Gastroesophageal sphincter (tissue), 4 donors: Measurements from ENCODE around the gene CREBRF. TPM values are rescaled to one million over a fixed set of nuclear protein-coding genes. Genes with fewer than 3 reads are reported as not detected.
"Not testable (repeated sequence)": the region's sequence is repeated elsewhere in the genome, so short reads cannot be mapped to it uniquely, and the experiment has no call there.

ENCODE experiments used
- ATAC-seq: fragments of 150-250 bp; one replicate; pipeline ENCODE4 v1.9.1; 2016; ENCODE audit warnings: mild to moderate bottlenecking, moderate library complexity
- H3K27ac ChIP-seq, 4 donors: fragments of 200-600 bp; sonication (generic) in 3 of 4; 1 replicate in 3 of 4; 2 replicates in 1 of 4; pipeline ENCODE4 v1.5.1; 2016 to 2019
- H3K27me3 ChIP-seq: fragments of 200-600 bp; sonication (generic); one replicate; pipeline ENCODE4 v1.5.1; 2019
- H3K36me3 ChIP-seq, 2 donors: fragments of 200-600 bp; sonication (generic); one replicate each; pipeline ENCODE4 v1.5.1; 2019; ENCODE audit warnings: control low read depth in 1 of 2
- H3K4me1 ChIP-seq, 3 donors: fragments of 200-600 bp; sonication (generic); 1 replicate in 2 of 3; 2 replicates in 1 of 3; pipeline ENCODE4 v1.5.1; 2016 to 2019; ENCODE audit warnings: control low read depth in 2 of 3
- H3K4me3 ChIP-seq, 2 donors: fragments of 200-600 bp; sonication (generic); one replicate each; pipeline ENCODE4 v1.5.1; 2019; ENCODE audit warnings: mild to moderate bottlenecking in 1 of 2, moderate library complexity in 1 of 2
- H3K9me3 ChIP-seq, 3 donors: fragments of 200-600 bp; sonication (generic); one replicate each; pipeline ENCODE4 v1.5.1; 2017 to 2019; ENCODE audit warnings: control low read depth in 2 of 3
- EP300 ChIP-seq: sonication (generic); formaldehyde crosslinking; IDR thresholded peaks from one replicate; pipeline ENCODE4 v1.6.1; 2017; ENCODE audit warnings: antibody characterized with exemption, mild to moderate bottlenecking
- POLR2A ChIP-seq, 2 donors: fragments of 450-650 bp; IDR thresholded peaks; one replicate each; pipeline ENCODE4 v1.6.1; 2017; ENCODE audit warnings: antibody characterized with exemption in 2 of 2, mild to moderate bottlenecking in 2 of 2, moderate library complexity in 1 of 2
- POLR2AphosphoS5 ChIP-seq: sonication (generic); formaldehyde crosslinking; IDR thresholded peaks from one replicate; pipeline ENCODE4 v1.6.1; 2017; ENCODE audit warnings: antibody characterized with exemption
- WGBS, 2 donors: methylation state at CpG; one replicate each; pipeline ENCODE4 v1.1.5; 2018; ENCODE audit warnings: low coverage in 1 of 2; 5-methylcytosine and 5-hydroxymethylcytosine counted together
- total RNA-seq, 4 donors: library from RNA; depleted of rRNA; stranded (reverse); fragments of >200 nt; gene quantifications; one replicate each; pipeline ENCODE4 v1.1.0, GENCODE V29; 2016
- TF ChIP-seq, protein P1 (sequence below), 4 experiments: fragments of 200-600 bp in 2 of 4; fragments of 450-650 bp in 2 of 4; sonication (generic) in 1 of 4; IDR thresholded peaks; one replicate each; pipeline ENCODE4 v1.5.1; 2017 to 2019; ENCODE audit warnings: antibody characterized with exemption in 4 of 4, mild to moderate bottlenecking in 2 of 4, moderate library complexity in 2 of 4

The CREBRF gene
- total RNA-seq, 4 donors from 2014 or later: 44.2 to 72.7 (median 64.0) TPM

DNA sequence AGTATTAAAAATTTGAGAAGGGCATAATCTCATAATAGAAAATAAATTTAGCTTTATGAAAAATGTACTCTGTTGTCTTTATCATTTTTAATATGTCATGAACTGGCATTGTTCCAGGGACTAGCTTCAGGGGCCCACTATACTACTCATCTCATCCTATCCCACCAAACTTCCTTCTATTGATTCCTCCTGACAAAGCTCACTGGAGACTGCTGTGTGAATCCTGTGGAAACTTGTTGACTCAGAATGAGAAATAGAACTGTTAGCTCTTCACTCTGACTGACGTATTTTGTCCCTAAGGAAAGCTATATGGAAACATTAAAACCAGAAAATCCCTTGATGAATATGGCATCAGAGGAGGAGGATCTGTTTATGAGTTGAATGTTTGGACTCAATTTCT, 58.4 kb downstream of the CREBRF start:
- Histone ChIP-seq H3K27ac (no peak overlapping the region), H3K9me3 (no peaks in the 10 kb centered on the region), H3K27me3 (no peaks in the 10 kb centered on the region), H3K4me1 (no peaks in the 10 kb centered on the region), H3K4me3 (no peak overlapping the region), H3K36me3 (peaks cover 0 to 99% of the 10 kb centered on the region in 2 donors)
- no peak for ATAC-seq
- TF ChIP-seq POLR2A (IDR thresholded peaks at IDR 0.05): no peak
- TF ChIP-seq, protein P1, sequence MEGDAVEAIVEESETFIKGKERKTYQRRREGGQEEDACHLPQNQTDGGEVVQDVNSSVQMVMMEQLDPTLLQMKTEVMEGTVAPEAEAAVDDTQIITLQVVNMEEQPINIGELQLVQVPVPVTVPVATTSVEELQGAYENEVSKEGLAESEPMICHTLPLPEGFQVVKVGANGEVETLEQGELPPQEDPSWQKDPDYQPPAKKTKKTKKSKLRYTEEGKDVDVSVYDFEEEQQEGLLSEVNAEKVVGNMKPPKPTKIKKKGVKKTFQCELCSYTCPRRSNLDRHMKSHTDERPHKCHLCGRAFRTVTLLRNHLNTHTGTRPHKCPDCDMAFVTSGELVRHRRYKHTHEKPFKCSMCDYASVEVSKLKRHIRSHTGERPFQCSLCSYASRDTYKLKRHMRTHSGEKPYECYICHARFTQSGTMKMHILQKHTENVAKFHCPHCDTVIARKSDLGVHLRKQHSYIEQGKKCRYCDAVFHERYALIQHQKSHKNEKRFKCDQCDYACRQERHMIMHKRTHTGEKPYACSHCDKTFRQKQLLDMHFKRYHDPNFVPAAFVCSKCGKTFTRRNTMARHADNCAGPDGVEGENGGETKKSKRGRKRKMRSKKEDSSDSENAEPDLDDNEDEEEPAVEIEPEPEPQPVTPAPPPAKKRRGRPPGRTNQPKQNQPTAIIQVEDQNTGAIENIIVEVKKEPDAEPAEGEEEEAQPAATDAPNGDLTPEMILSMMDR (IDR thresholded peaks at IDR 0.05): no peak
- no peak for TF ChIP-seq EP300
- TF ChIP-seq POLR2AphosphoS5: no peak
- WGBS, 2 donors: 100% methylated on average over 1 of the region's 1 CpG

DNA sequence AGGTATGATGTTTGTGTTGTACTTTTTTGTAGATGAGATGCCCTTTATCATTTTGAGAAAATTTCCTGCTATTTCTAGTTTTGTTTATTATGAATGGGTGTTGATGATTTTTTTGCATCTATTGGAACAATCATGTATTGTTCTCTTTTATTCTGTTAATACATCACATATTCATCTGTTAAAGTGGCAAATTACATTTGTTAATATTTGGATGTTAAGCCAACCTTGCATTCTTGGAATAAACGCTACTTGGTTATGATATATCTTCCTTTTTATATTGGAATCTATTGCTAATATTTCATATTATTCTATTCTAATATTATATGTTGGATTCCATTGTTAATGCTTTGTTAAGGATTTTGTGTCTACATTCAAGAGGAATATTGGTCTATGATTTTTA, 63.6 kb downstream of the CREBRF start:
- TF ChIP-seq POLR2A (IDR thresholded peaks at IDR 0.05) (no peak), POLR2AphosphoS5 (no peak), EP300 (no peak)
- TF ChIP-seq, protein P1 (IDR thresholded peaks at IDR 0.05): no peak
- H3K27ac ChIP-seq: no peak overlapping the region
- H3K36me3 ChIP-seq: peaks cover 0 to 93% of the 10 kb centered on the region in 2 donors
- no peaks in the 10 kb centered on the region for H3K27me3 ChIP-seq
- no peak overlapping the region for H3K4me3 ChIP-seq
- no peaks in the 10 kb centered on the region for H3K4me1 ChIP-seq
- no peak for ATAC-seq
- WGBS, 2 donors: 86 to 100% methylated on average over 1 of the region's 1 CpG
- H3K9me3 ChIP-seq: peaks cover 0 to 6% (median 0%) of the 10 kb centered on the region in 3 donors

DNA sequence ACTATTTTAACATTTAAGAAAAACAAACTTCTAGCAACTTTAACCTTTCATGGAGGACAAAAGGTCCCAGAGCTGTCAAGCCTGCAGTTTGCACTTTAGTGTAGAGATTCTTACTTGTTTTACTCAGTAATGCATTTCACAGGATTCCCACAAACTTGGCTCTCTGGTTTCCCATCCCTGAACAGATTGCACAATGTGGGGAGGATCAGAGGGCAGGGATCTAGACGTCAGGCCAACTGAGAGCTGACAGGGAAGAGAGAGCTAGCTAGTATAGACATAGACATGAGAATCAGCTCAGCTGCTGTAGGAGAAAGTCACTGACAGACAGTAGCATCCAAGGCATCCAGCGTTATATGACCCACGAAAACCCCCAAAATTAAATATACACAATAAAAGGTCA, 67.3 kb downstream of the CREBRF start:
- peaks cover 0 to 6% (median 0%) of the 10 kb centered on the region in 3 donors for H3K9me3 ChIP-seq
- H3K4me3 ChIP-seq: no peak overlapping the region
- H3K27ac ChIP-seq: no peak overlapping the region
- peaks cover 0 to 91% of the 10 kb centered on the region in 2 donors for H3K36me3 ChIP-seq
- WGBS, 2 donors: 68 to 73% methylated on average over 3 of the region's 3 CpGs
- no peak for ATAC-seq
- H3K4me1 ChIP-seq: no peaks in the 10 kb centered on the region
- TF ChIP-seq POLR2AphosphoS5 (no peak), EP300 (no peak), POLR2A (IDR thresholded peaks at IDR 0.05) (no peak)
- TF ChIP-seq, protein P1 (IDR thresholded peaks at IDR 0.05): no peak
- no peaks in the 10 kb centered on the region for H3K27me3 ChIP-seq

DNA sequence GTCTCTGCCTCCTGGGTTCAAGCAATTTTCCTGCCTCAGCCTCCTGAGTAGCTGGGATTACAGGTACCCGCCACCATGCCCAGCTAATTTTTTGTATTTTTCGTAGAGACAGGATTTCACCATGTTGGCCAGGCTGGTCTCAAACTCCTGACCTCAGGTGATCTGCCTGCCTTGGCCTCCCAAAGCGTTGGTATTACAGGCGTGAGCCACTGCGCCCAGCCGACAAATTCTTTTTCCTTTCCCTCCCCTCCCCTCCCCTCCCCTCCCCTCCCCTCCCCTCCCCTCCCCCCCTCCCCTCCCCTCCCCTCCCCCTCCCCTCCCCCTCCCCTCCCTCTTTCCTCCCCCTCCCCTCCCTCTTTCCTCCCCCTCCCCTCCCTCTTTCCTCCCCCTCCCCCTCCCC, 76.0 kb downstream of the CREBRF start:
- not testable (repeated sequence) for ATAC-seq

DNA sequence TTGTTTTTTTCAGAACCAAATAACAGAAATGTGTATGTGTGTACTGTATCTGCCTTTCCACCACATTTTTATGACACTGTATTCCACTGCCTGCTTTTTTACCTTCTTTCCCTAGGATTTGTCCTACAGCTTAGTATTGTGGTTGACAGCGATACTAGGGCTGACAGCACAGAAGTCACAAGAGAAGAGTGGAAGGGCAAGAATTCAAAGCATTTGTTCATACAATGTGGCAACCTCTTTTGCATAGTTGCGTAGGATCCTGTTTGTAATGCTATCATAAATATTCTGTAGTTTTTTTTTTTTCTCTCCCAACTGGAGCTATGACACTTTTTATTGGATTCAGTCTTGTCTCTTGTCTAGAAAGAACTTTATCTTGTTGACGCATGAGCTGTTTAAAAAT, 82.6 kb downstream of the CREBRF start:
- H3K27ac ChIP-seq: no peak overlapping the region
- ATAC-seq: no peak
- H3K4me1 ChIP-seq: no peaks in the 10 kb centered on the region
- 100% methylated on average over 3 of the region's 3 CpGs for WGBS, 2 donors
- H3K4me3 ChIP-seq: no peak overlapping the region
- H3K36me3 ChIP-seq: peaks cover 3 to 50% of the 10 kb centered on the region in 2 donors
- no peaks in the 10 kb centered on the region for H3K9me3 ChIP-seq
- H3K27me3 ChIP-seq: no peaks in the 10 kb centered on the region
- TF ChIP-seq POLR2AphosphoS5 (no peak), POLR2A (IDR thresholded peaks at IDR 0.05) (no peak), EP300 (no peak)
- TF ChIP-seq, protein P1 (IDR thresholded peaks at IDR 0.05): no peak

More for the DNA sequence above, 76.0 kb downstream of the CREBRF start:
- peaks cover 6 to 82% of the 10 kb centered on the region in 2 donors for H3K36me3 ChIP-seq
- H3K27ac ChIP-seq, H3K4me1 ChIP-seq, H3K9me3 ChIP-seq, H3K27me3 ChIP-seq, H3K4me3 ChIP-seq: not testable (repeated sequence)
- WGBS, 2 donors: 79 to 90% methylated on average over 5 to 6 of the region's 6 CpGs
